Right hindlimb (tissue), 1 donor: ENCODE data around the gene FADS6.
"Not testable (repeated sequence)": the region's sequence is repeated elsewhere in the genome, so short reads cannot be mapped to it uniquely, and the experiment has no call there.

Experiments used
- DNase-seq: peaks from one replicate; pipeline ENCODE4 v3.0.0-alpha.2; 2018

Gene FADS6

GRCh38 chr17:74920642-74921025, 27.2 kb upstream of the FADS6 start:
- no peak for DNase-seq

- DNase-seq = no peak
These were observed 26.8 kb upstream of the FADS6 start for GRCh38 chr17:74920306-74920620.

GRCh38 chr17:74919440-74920305, 26.2 kb upstream of the FADS6 start:
- no peak for DNase-seq

GRCh38 chr17:74918906-74919305, 25.5 kb upstream of the FADS6 start:
- no peak for DNase-seq

- DNase-seq = no peak
These were observed 24.0 kb upstream of the FADS6 start for GRCh38 chr17:74917430-74917829.

GRCh38 chr17:74916851-74917199, 23.4 kb upstream of the FADS6 start:
- no peak for DNase-seq

DNA sequence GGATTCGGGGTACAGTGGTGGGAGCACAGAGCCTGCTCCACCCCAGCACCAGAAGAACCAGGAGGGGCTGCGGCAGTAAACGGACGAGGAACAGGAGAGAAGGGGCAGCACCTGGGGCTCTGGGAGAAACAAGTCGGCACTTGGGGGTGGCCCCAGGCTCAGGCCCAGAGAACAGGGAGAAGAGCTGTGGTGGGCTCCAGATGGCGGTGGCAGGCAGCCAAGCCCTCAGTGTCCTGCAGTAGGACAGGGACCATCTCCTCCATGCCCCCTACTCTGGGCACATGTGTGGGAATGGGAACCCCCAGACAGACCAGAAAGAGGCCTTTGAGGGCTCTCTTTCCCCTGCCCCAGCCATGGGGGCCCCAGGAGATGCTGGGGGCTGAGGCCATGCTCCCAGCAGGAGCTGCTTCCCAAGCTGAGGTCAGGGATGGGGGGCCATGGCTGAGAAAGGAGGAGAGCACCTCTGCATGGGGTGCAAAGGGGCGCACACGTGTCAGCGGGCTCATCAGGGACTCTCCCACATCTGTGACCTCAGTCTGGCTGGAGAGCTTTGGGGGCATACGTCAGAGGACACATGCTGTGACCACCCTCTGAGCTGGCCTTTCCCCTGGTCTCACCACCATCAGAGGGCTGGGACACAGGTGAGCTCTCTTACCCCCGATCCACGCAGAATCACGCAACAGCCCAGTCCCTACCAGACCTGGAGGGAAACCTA, 22.9 kb upstream of the FADS6 start:
- no peak for DNase-seq

GRCh38 chr17:74911423-74911822, 18.0 kb upstream of the FADS6 start:
- DNase-seq = not testable (repeated sequence)

- not testable (repeated sequence) for DNase-seq
These were observed 15.7 kb upstream of the FADS6 start for GRCh38 chr17:74909097-74909496.

DNA sequence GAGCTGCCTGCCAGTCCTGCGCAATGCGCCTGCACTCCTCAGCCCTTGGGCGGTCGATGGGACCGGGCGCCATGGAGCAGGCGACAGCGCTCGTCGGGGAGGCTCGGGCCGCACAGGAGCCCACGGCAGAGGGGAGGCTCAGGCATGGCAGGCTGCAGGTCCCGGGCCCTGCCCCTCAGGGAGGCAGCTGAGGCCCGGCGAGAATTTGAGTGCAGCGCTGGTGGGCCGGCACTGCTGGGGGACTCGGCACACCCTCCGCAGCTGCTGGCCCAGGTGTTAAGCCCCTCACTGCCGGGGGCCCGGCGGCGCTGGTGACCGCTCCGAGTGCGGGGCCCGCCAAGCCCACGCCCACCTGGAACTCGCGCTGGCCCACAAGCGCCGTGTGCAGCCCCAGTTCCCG, 13.6 kb upstream of the FADS6 start:
- no peak for DNase-seq

DNA sequence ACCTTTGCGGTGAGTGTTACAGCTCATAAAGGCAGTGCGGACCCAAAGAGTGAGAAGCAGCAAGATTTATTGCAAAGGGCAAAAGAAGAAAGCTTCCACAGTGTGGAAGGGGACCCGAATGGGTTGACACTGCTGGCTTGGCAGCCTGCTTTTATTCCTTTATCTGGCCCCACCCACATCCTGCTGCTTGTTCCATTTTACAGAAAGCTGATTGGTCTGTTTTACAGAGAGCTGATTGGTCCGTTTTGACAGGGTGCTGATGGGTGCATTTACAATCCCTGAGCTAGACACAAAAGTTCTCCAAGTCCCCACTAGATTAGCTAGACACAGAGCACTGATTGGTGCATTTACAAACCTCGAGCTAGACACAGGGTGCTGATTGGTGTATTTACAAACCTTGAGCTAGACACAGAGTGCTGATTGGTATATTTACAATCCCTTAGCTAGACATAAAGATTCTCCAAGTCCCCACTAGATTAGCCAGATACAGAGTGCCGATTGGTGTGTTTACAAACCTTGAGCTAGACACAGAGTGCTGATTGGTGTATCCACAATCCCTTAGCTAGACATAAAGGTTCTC, 12.9 kb upstream of the FADS6 start:
- not testable (repeated sequence) for DNase-seq

GRCh38 chr17:74904687-74905409, 11.4 kb upstream of the FADS6 start:
- no peak for DNase-seq

DNA sequence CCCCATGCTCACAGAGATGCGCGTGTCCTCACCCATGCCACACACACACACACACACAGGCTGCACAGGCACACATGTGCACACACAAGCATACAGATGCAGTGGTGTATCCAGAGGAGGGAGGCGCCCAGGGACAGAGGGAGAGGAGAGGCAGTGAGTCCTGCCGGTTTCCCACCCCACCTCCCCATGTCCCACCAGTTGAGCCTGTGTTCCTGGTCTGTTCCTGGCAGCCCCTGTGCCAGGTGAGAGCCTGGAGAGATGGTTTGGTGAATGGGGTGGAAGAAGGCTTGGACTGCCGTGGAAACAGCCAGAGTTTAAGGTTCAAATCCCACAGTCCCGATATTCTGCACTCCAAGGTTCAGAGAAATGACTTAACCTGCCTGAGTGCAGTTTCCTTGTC, 10.2 kb upstream of the FADS6 start:
- DNase-seq = no peak

DNA sequence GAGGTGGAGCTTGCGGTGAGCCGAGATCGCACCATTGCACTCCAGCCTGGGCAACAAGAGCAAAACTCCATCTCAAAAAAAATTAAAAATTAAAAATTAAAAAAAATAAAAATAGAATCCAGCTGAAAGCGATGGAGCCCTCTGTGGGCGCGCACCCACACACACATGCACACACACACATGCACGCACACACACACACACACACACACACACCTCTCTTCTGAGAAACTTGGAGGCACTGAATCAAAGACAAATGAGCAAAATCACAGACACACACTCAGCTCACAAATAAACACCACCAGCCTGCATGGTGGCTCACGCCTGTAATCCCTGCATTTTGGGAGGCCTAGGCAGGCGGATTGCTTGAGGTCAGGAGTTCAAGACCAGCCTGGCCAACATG, 9.6 kb upstream of the FADS6 start:
- no peak for DNase-seq

GRCh38 chr17:74901353-74902135, 8.1 kb upstream of the FADS6 start:
- DNase-seq = no peak

- DNase-seq = no peak
These were observed 6.8 kb upstream of the FADS6 start for GRCh38 chr17:74900208-74900607.

DNA sequence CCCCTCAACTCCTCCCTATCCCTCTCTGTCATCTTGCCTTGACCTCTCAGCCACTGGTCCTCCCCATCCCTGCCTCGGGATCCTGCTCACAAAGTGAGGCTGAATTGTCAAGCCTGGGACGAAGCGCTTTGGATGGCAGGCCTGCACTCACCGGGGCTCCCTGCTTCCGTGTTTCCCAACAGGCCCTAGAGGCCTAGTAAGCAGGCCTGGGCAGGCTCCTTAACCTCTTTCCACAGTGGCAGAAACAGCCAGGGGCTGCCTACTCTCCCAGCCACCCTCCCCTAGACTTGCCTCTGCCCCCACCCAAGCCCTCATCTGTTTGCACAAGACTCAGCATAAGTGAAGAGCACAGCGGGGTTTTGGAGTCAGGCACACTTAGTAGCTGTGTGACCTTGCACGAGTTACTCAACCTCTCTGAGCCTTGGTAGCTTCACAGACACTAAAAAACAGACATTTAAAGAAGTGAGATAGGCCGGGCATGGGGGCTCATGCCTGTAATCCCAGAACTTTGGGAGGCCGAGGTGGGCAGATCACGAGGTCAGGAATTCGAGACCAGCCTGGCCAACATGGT, 5.0 kb upstream of the FADS6 start:
- no peak for DNase-seq

- DNase-seq = no peak
These were observed 671 bp upstream of the FADS6 start for GRCh38 chr17:74893936-74894671.

DNA sequence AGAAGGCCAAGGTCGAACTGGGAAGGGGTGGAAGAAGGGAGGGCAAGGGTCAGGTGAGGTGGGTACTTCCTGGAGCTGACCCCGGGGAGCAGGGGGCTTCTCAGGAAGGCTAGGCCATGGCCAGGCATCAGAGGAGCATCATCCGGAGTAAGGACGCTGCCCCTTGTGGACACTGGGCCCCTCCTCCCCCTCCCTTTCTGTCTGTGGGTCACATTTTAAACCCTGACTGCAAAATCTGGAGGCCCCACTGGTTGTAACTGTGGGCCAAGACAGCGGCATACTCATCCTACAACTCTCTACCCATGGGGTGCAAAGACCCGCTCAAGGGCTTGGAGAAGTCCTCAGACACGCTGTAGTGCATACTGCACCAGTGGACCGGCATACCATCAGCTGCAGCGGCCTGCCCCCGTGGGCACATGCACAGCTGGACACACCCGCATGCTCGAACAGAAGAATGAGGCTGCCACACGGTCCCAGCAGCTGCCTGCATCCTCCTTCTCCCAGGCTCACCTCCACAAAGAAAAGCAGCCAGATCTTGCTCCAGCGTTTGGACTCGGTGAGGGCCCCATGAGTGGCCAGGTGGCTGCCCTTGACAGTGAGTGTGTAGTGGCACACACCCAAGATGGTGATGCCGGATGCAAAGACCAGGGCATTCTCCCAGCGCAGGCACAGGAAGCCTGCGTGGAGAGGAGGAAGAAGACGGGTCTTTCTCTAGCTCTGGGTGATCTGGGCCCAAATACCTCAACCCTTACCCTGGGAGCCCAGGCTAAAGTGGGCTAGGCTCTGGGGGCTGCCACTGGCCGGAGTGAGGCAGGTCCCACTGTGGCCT, 1.2 kb downstream of the FADS6 start:
- DNase-seq = no peak

- DNase-seq = no peak
These were observed 2.9 kb downstream of the FADS6 start for GRCh38 chr17:74890554-74890953.

- no peak for DNase-seq
These were observed 5.0 kb downstream of the FADS6 start for GRCh38 chr17:74888469-74888868.
